IPS DF 4.7 (cell line): ENCODE measurements around the gene LACTB.

Experiments
- DNase-seq: peaks from one replicate; pipeline ENCODE4 v3.0.0-alpha.2; 2013; ENCODE audit warnings: low spot score; ENCODE audit errors: extremely low read depth

LACTB gene

GRCh38 chr15:63122002-63122875 lies 578 bp downstream of the LACTB start:
- peak; percentile 22 for DNase-seq

- no peak for DNase-seq
Observed at GRCh38 chr15:63124506-63124905, 2.8 kb downstream of the LACTB start.

DNA sequence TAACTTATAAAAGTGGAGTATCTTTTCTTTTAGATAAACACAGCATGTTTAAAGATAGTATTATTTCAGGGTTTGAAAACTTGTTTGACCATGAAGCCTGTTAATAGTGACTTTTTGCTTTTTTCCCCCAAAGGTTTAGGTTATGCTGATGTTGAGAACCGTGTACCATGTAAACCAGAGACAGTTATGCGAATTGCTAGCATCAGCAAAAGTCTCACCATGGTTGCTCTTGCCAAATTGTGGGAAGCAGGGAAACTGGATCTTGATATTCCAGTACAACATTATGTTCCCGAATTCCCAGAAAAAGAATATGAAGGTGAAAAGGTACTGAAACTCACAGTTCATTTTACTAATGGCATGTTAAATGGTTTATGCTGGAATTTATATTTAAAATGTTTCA lies 5.1 kb downstream of the LACTB start:
- DNase-seq: no peak

- DNase-seq: no peak
Observed at GRCh38 chr15:63133786-63134185, 12.1 kb downstream of the LACTB start.

DNA sequence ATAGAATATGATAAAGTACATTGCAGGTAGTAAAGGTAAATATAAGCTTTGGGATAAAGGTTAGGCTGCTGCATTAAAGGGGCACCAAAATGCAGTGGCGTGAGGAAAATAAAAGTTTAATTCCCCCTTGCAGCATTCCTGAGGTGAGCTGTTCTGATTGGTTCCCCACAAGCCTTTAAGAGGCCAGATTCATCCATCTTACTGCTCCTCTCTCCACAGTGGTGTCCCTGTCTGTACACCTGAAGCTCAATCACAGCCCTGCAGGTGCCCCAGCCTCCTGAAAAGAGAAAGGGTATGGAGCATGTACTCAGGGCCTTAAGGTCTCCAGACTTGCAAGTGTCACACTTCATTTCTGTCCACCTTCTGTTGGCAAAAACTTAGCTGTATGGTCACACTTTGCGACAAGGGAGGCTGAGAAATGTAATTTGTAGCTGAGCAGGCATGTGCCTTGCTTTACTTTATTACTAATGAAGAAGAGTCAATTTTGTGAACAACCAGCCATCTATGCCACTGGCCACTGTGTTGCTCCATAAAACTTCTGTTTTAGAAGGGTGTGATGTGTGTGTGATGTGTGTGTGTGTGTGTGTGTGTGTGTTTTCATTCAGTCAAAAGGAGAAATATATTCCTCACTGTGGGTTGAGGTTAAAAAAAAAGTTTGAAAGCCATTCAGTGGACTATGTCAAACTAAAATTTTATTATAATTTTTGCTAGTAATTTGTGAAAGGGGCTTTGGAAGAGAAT lies 12.8 kb downstream of the LACTB start:
- no peak for DNase-seq

GRCh38 chr15:63135281-63135680 lies 13.6 kb downstream of the LACTB start:
- no peak for DNase-seq

GRCh38 chr15:63135804-63136203 lies 14.1 kb downstream of the LACTB start:
- no peak for DNase-seq

DNA sequence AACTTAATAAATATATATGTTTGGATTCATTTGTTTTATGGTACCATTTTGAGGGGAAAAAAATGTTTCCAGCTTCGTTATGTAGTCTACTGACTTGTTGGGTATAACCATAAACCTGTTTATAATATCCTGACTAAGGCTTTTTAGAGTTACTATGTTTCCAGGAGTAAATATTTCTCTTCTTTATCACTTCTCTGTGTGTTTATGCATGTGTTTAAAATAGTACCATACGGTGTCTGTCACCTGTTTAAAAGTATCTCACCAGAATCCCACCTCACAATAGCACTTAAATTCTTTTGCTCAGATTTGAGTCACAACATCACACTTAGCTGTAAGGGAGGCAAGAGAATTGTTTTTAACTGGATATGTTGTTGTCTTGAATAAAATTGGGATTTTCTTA lies 15.1 kb downstream of the LACTB start:
- DNase-seq: no peak

DNA sequence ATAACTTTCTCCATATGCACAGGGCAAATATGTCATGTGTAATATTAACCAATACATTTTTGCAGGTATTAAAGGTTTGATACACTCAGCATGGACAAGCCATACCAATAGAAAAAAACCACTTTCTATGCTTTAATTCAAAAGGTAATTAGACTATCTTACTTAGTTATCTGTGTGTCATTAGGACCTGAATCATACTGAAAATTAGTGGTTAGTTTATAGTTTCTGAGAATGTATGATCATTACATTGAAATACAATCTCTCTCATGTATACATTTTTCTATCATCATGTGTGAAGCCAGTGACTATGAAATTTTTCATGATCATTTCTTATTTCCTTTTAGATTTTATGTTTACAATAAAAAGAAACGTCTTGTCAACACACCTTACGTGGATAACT lies 19.3 kb downstream of the LACTB start:
- no peak for DNase-seq

DNA sequence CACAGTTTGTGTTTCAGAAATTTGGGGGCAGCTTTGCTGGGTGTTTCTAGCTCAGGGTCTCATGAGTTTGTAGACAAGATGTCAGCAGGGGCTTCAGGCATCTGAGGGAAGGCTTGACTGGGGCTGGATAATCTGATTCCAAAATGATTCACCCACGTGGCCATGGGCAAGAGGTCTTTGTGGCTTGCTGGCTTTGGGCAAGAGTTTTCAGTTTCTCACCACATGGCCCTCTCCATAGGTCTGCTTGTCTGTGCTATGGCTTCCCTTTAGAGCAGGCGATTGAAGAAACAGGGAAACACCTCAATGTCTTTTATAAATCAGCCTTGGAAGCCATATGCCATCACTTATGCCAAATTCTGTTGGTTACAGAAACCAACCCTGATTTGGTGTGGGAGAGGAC lies 23.8 kb downstream of the LACTB start:
- DNase-seq: no peak

GRCh38 chr15:63146684-63147083 lies 25.0 kb downstream of the LACTB start:
- DNase-seq: no peak

GRCh38 chr15:63151665-63152064 lies 30.0 kb downstream of the LACTB start:
- DNase-seq: no peak

- no peak for DNase-seq
Observed at GRCh38 chr15:63155486-63155885, 33.8 kb downstream of the LACTB start.

GRCh38 chr15:63156086-63156710 lies 34.5 kb downstream of the LACTB start:
- DNase-seq: no peak

DNA sequence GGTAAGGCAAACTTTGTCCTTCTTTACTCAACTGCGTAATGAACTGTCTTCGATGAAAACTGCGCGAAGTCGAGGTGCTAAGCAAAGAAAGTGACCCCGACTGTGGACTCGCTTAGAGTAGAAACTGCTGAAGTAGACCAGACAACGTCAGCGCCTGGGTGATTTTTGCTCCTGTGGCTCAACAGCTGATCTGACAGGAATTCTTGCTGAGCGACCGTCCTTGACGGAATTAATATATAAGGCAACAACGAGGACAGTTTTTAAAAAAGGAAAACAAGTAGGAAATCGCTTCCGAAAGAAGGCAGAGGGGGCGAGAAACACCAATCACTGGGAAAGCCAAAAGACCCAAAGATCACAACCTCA lies 35.1 kb downstream of the LACTB start:
- no peak for DNase-seq

- DNase-seq: no peak
Observed at GRCh38 chr15:63157118-63157843, 35.6 kb downstream of the LACTB start, which contains the start of gene RPS27L. Gene RPS27L, minus strand, starts transcription at chr15:63157477. Its CDS starts 72 bp downstream, at chr15:63157405.

DNA sequence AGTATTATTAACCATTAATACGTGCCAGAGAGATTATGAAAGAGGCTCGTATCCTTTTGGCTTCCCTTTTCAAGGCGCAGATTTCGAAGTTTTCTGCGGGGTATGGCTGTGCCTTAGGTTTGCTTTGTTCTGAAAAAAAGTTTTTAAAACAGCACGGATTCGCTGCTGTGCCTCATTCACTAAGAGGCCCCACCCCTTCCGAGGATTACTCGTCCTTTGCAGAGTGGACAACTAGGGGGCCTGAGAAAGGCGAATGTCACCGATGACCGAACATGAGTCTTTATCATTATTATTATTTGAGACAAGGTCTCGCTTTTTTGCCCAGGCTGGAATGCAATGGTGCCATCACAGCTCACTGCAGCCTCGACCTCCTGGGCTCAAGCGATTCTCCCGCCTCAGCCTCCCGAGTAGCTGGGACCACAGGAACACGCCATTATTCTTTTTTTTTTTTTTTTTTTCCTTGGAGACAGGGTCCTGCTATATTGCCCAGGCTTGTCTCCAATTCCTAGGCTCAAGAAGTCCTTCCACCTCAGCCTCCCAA lies 36.3 kb downstream of the LACTB start:
- no peak for DNase-seq

DNA sequence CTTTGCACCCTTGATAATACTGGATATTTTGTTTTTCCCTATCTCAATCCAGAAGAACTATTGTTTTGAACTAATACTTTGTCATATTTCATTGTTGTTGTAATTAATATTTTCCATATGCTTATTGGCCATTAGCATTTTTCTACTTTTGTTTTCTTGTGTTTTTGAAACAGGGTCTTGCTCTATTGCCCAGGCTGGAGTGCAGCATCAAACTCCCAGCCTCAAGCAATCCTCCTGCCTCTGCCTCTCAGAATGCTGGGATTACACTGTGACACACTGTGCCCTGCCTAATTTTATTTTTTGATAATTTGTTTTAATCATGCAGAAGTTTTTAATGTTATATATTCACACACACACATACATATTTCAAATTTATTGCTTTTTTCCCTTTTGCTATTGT lies 39.0 kb downstream of the LACTB start:
- DNase-seq: no peak

- DNase-seq: no peak
Observed at GRCh38 chr15:63163217-63163616, 41.6 kb downstream of the LACTB start.

DNA sequence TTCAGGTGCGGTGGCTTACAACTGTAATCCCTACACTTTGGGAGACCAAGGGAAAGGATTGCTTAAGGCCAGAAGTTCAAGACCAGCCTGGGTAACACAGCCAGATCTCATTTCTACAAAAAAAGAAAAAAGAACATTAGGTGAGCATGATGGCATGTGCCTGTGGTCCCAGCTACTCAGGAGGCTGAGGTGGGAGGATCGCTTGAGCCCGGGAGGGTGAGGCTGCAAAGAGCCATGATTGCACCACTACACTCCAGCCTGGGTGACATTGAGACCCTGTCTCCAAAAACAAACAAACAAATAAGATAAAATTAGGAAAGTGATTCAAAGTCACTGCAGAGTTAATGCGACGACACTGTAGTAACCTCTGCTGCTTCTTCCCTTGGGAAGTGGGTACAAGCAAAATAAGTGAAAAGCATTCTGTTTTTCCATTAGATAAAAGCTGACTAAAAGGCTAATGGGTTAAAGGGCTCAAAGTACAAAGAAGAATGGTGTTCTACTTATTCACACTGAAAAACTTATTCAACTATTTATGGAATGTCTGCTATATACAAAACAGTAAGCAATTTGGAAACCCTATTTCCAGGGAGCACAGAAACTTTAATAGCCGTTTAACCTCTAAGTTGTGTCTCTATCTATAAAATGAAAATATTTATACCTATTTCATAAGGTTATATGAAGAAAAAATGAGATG lies 43.7 kb downstream of the LACTB start:
- DNase-seq: no peak

GRCh38 chr15:63166219-63166618 lies 44.6 kb downstream of the LACTB start:
- DNase-seq: no peak
